ENCODE measurements around the gene WDR7. TPM values are rescaled to one million over a fixed set of nuclear protein-coding genes. Genes with fewer than 3 reads are reported as not detected.
A peak's percentile ranks its signal among the peaks of the same experiment; 100 is the strongest.

Gene WDR7
- total RNA-seq (70.8 TPM), polyA plus RNA-seq (9.1 TPM)

DNA sequence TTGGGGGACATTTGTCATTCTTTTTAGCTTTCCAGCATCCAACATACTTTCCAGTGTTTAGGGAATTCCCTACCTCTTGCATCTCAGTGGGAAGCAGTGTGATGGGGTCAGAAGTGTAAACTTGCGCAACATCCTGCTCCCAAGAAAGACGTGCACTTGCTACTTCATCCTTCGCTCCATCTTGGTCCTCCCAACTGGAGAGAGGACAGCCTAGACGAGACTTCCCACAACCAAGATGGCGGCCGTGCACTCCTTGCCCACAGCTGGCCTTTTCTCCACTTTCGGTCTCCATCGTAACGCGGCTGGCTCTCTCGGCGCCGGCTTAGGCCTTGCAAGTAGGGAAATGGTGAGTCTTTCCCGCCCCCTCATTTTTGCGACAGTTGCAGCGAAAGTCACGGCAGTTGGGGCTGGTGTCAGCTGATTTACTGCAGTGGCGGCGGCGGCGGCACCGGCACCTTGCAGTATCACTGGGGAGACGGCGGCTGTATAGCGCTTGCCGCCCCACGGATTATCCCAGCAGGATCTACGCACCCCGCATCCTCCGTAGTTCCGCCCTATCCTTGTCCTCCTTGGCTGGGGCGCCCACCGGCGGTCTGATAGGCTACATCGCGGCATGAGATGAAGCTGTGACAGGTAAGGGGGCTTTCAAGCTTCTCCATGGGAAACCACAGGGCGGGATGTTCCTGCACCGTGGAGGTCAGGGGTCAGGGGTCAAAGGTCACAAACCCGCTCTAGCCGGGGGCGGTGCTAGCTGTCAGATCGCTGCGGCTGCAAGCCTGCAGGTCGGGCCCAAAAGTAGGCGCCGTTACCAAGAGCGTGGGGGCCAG is at the start of gene WDR7:
Gene WDR7, plus strand, starts transcription at position 416 of the 827 bp plus-strand sequence. CDS start 21,157 bp downstream, outside the sequence.
- no peaks in the 10 kb centered on the region for H3K36me3 ChIP-seq (ENCODE audit: insufficient read depth)
- WGBS: under 1% methylated on average over 47 of the region's 47 CpGs
- H3K27ac ChIP-seq (ENCODE audit: low read depth): peak within 1 kb of the TSS; percentile 11
- DNase-seq (ENCODE audit: extremely low spot score): peak; percentile 97
- peak within 1 kb of the TSS; percentile 84 for H3K4me3 ChIP-seq (ENCODE audit: low read depth, low read length)
- no peaks in the 10 kb centered on the region for H3K4me1 ChIP-seq (ENCODE audit: insufficient read depth)

DNA sequence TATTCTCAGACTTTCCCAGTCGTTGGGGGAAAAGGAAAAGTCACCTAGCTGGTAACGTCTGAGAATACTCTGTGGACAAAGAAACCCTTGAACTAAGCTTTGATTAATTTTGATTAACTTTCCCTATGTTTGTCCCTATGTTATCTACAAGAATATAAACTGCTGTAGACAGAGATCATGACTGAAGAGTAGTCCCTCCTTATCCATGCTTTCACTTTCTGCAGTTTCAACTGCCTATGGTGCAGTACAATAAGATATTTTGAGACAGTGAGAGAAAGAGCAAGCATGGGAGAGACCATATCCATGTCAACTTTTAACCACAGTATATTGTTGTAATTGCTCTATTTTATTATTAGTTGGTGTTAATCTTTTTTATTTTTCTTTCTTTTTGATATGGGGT is 44.5 kb upstream of the WDR7 start:
- H3K36me3 ChIP-seq (ENCODE audit: insufficient read depth): peaks cover 2% of the 10 kb centered on the region
- DNase-seq (ENCODE audit: extremely low spot score): no peak
- whole genome bisulfite sequencing: 96% methylated on average over 2 of the region's 2 CpGs

DNA sequence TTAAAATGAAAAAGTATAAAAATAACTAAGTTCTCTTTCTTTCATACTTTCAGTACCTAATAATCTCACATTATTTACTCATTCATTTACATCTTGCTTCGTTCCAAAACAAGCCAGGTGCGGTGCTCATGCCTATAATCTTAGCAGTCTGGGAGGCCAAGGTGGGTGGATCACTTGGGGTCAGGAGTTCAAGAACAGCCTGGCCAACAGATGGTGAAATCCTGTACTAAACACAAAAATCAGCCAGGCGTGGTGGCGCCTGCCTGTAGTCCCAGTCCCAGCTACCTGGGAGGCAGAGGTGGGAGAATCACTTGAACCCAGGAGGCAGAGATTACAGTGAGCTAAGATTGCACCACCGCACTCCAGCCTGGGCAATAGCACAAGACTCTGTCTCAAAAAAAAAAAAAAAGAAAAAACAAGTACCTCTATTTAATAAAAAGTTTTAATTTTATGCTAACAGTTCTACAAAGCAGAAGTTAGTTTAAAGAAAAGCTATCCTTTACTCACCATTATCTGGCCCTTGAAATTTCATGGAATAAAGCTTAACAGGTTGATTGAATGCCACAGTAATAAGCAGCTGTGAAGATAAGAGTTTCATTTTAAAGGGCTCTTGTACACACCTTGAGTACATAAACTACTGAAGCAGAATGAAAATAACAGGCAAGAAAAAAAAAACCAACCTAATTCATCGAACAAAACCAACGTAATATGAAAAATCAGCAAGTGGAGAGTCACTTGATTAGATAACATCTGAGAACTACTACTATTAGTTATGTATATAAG is 35.2 kb upstream of the WDR7 start:
- Histone ChIP-seq H3K4me1 (ENCODE audit: insufficient read depth) (no peaks in the 10 kb centered on the region), H3K36me3 (ENCODE audit: insufficient read depth) (peaks cover 4% of the 10 kb centered on the region), H3K27ac (ENCODE audit: low read depth) (no peak overlapping the region), H3K4me3 (ENCODE audit: low read depth, low read length) (no peak overlapping the region)
- no peak for DNase-seq (ENCODE audit: extremely low spot score)
- 85% methylated on average over 7 of the region's 7 CpGs for WGBS

More for the DNA sequence above, 44.5 kb upstream of the WDR7 start:
- H3K4me3 ChIP-seq (ENCODE audit: low read depth, low read length): no peak overlapping the region
- H3K27ac ChIP-seq (ENCODE audit: low read depth): no peak overlapping the region
- H3K4me1 ChIP-seq (ENCODE audit: insufficient read depth): no peaks in the 10 kb centered on the region

DNA sequence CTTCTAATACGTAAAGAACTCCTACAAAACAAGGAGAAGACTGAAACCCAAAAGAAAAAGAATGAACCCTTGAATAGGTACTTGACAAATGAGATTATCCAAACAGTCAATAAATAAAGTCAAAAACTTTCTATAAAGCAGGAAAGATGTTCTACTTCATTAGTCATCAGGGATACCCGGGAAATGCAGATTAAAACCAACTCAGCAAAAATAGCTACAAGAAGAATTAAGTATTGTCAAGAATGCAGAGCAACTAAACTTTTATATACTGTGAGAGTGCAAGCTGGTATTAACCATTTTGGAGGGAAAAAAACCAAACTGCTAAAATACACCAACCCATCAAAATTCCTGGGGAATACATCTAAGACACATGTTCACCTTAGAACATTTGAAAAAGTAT is 23.2 kb upstream of the WDR7 start:
- WGBS: 71% methylated on average over 2 of the region's 2 CpGs
- Histone ChIP-seq H3K36me3 (ENCODE audit: insufficient read depth) (no peaks in the 10 kb centered on the region), H3K27ac (ENCODE audit: low read depth) (no peak overlapping the region), H3K4me3 (ENCODE audit: low read depth, low read length) (no peak overlapping the region), H3K4me1 (ENCODE audit: insufficient read depth) (no peaks in the 10 kb centered on the region)
- DNase-seq (ENCODE audit: extremely low spot score): no peak

DNA sequence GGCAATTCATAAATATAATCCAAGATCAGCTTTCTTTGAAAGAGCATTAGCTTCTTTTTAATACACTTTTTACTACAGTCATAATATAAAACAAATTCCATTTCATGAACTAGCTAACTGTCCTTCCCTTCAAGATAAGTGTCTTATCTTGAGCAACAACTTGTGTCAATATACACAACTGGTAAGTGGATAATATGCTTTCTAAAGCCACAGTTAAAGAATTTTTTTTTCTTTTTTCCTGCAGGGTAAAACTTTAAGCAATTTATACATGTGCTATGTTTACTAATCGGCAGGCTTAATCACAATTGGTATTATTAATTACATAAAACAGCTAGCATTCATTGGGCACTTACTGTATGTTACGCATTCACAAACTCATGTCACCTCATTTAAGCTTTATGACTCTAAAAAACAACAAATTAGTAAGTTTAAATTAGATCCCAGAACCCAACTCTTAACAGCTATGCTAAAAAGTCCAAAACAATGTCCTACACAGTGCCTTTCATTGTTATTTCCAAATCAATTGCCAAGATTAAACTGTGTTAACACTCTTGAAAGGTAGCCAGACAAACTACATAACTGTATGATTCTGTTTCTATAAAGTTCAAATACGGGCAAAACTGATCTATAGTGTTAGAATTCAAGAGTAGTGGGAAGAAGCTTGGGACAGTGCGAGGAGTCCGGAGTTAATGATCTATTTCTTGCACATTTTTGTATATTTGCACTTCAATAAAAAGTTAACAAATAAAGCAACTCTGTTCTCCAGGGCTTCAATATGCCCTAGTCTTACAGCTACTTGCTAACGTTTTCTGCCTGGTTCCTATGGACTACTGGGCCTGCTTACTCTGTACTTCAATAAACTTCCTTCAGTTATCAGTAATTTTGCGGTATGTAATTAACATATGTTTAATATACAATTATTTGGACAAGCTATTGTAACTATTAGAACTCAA is 18.8 kb upstream of the WDR7 start:
- WGBS: 84% methylated on average over 7 of the region's 7 CpGs
- Histone ChIP-seq H3K36me3 (ENCODE audit: insufficient read depth) (no peaks in the 10 kb centered on the region), H3K4me1 (ENCODE audit: insufficient read depth) (no peaks in the 10 kb centered on the region), H3K4me3 (ENCODE audit: low read depth, low read length) (no peak overlapping the region), H3K27ac (ENCODE audit: low read depth) (no peak overlapping the region)
- no peak for DNase-seq (ENCODE audit: extremely low spot score)

DNA sequence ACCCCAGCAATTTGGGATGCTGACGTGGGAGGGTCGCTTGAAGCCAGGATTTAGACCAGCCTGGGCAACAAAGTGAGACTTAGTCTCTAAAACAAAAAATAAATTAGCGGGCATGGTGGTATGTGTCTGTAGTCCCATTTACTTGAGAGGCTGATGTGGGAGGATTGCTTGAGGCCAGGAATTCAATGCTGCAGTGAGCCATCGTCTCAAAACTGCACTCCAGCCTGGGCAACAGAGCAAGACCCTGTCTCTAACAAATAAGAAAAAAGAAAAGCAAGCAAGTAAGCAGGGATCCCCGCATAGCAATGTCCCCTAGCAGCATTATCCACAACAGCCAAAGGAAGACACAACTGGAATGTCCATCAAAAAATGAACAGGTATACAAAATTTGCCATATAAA is 16.2 kb upstream of the WDR7 start:
- Histone ChIP-seq H3K27ac (ENCODE audit: low read depth) (no peak overlapping the region), H3K4me3 (ENCODE audit: low read depth, low read length) (no peak overlapping the region), H3K4me1 (ENCODE audit: insufficient read depth) (no peaks in the 10 kb centered on the region), H3K36me3 (ENCODE audit: insufficient read depth) (no peaks in the 10 kb centered on the region)
- no peak for DNase-seq (ENCODE audit: extremely low spot score)
- 93% methylated on average over 5 of the region's 5 CpGs for WGBS

DNA sequence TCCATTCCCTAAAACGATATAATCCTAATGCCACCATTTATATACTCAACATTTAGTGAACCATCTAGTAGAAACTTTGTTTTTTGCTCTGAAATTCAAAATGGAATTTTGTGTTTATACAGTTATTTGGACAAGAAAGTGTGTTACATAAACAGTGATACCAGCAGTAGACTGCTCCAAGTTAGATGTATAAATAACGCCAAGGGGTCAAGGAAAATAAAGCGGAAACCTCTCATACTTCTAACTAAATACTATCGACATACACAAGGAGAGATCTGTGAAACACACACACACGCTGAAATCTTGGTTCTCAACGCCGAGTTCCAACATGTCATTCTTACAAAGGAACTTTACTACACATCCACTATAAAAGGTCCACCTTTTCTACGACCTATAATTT is 14.0 kb upstream of the WDR7 start:
- peak overlapping the region; percentile 87 for H3K4me3 ChIP-seq (ENCODE audit: low read depth, low read length)
- no peaks in the 10 kb centered on the region for H3K4me1 ChIP-seq (ENCODE audit: insufficient read depth)
- 3% methylated on average over 8 of the region's 8 CpGs for WGBS
- peak overlapping the region; percentile 5 for H3K27ac ChIP-seq (ENCODE audit: low read depth)
- H3K36me3 ChIP-seq (ENCODE audit: insufficient read depth): no peaks in the 10 kb centered on the region
- no peak for DNase-seq (ENCODE audit: extremely low spot score)

DNA sequence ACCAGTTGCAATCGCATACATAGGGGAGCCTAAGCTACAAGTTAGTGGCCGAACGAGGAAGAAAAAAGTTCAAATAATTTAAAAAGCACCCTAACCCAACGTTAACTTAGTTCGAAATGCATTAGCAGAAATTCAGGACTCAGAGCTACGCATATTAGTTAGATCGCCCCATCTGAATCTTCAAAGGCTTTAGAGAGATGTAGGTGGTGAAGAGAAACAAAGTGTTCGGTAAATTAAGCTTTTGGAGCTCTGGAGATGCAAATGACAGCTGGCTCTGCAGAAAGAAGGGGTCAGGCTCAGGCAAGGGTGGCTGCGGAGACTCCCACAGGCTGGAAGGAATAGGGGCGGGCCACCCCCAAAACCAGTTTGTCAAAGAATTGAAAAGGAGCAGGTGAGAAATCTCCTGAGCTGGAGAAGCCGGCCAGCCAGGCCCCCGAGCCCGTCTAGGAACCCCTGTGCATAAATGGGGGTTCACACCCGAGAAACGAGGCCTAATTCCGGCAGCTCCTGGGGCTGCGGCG is 13.4 kb upstream of the WDR7 start:
- WGBS: under 1% methylated on average over 18 of the region's 18 CpGs
- H3K4me3 ChIP-seq (ENCODE audit: low read depth, low read length): peak overlapping the region; percentile 87
- H3K27ac ChIP-seq (ENCODE audit: low read depth): peak overlapping the region; percentile 95
- no peak for DNase-seq (ENCODE audit: extremely low spot score)
- no peaks in the 10 kb centered on the region for H3K36me3 ChIP-seq (ENCODE audit: insufficient read depth)
- H3K4me1 ChIP-seq (ENCODE audit: insufficient read depth): no peaks in the 10 kb centered on the region

DNA sequence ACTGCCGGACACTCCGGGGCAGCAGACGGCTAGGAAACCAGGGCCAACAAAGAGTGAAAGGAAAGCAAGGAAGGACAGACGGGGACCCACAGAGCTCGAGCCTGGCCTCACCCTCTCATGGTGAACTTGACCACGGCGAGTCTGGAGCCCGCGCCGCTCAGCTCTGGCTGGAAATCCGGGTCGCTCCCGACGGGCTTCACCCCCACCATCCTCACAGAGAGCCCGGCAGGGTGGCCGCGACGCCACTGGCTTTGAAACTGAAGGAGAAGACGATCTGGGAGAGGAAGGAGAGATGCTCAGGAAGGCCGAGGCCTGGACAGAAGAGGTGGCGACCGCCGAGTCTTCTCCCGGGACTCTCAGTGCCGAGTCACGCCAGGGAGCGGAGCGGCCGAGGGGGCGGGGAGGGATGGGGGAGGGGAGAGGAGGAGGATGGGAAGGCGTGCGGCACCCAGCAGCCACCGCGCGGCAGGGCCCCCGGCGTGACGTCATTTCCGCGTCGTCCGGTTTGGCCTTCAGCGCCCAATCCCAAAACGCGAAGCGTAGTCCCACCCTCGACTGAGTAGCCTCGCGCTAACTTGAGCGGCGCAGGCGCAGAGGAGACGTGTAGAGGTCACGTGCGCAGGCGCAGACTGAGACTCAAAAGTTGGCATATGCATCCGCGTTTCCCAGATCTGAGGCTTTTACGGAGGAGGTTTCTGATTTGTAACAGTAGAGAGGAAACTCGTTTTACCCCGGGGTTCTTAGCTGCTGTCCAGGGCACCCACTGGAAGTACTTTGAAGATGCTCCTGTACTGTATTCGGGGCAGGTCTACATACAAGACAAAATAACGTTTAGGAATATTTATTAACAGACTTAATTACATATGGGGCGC is 12.7 kb upstream of the WDR7 start, which contains the start of gene TXNL1:
Gene TXNL1, minus strand, starts transcription at position 361 of the 872 bp plus-strand sequence. Its CDS starts 152 bp downstream, at position 209.
- peak; percentile 97 for DNase-seq (ENCODE audit: extremely low spot score)
- Histone ChIP-seq H3K4me3 (ENCODE audit: low read depth, low read length) (peak within 1 kb of the TSS; percentile 87), H3K36me3 (ENCODE audit: insufficient read depth) (no peaks in the 10 kb centered on the region), H3K4me1 (ENCODE audit: insufficient read depth) (no peaks in the 10 kb centered on the region), H3K27ac (ENCODE audit: low read depth) (peak within 1 kb of the TSS; percentile 95)
- under 1% methylated on average over 64 of the region's 64 CpGs for WGBS

DNA sequence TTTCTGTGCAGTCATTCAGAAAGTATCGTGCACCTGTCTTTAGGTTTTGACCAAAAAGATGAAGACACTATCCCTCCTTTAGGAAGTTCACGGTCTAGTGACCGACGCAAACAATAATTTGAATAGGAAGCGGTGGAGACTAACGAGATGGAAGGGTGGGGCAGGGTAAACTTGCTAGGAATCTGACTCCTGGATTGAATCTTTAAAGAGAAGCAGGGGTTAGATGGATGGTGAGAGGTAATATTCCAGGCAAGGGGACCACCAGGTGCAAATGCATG is 12.1 kb upstream of the WDR7 start:
- Histone ChIP-seq H3K27ac (ENCODE audit: low read depth) (peak overlapping the region; percentile 78), H3K36me3 (ENCODE audit: insufficient read depth) (no peaks in the 10 kb centered on the region), H3K4me1 (ENCODE audit: insufficient read depth) (no peaks in the 10 kb centered on the region), H3K4me3 (ENCODE audit: low read depth, low read length) (peak overlapping the region; percentile 42)
- WGBS: 42% methylated on average over 6 of the region's 6 CpGs
- DNase-seq (ENCODE audit: extremely low spot score): no peak

DNA sequence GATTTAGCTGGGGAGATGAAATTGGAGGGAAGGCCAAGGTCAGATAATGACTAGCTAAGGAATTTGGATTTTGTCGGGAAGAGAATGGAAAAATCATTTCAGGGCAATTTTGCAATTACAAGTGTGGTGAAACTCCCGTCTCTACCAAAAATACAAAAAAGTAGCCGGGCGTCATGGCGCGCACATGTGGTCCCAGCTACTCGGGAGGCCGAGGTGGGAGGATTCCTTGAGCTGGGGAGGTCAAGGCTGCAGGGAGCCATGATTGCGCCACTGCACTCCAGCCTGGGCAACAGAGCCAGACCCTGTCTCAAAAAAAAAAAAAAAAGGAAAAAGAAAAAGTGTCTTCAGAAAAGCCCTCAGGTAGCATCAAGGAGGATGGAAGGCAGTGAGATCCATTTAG is 11.6 kb upstream of the WDR7 start:
- no peak for DNase-seq (ENCODE audit: extremely low spot score)
- Histone ChIP-seq H3K36me3 (ENCODE audit: insufficient read depth) (no peaks in the 10 kb centered on the region), H3K4me1 (ENCODE audit: insufficient read depth) (no peaks in the 10 kb centered on the region), H3K4me3 (ENCODE audit: low read depth, low read length) (no peak overlapping the region), H3K27ac (ENCODE audit: low read depth) (no peak overlapping the region)
- WGBS: 97% methylated on average over 9 of the region's 9 CpGs

DNA sequence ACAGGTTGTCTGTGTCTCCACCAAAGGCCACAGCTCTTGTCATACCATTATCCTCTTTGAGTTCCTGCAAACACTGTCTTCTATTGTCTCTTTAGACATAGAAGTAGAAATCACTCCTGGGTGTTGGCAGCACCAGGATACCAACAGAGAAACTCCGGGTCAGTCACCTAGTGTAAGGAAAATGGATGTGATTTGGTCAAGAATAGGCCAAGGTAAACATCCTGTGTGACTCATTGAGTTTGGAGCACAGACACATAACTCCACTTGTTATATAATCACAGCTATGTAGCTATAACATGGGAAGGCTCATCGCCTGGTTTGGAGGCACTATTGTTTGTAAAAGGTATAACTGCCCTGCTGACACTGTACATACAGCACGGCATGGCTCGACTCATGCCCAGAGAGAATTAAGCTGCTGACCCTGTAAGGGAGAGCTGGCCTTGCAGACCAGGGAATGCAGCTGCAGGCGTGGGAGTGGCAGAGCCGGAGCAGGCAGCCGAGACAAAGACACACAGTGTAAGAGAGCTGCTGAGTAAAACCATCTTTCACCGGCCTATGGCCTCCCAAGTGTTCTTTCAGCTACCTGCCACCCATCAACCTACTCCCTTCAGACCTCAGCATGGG is 9.3 kb upstream of the WDR7 start:
- no peaks in the 10 kb centered on the region for H3K36me3 ChIP-seq (ENCODE audit: insufficient read depth)
- DNase-seq (ENCODE audit: extremely low spot score): no peak
- H3K4me1 ChIP-seq (ENCODE audit: insufficient read depth): no peaks in the 10 kb centered on the region
- WGBS: 80% methylated on average over 8 of the region's 8 CpGs
- no peak overlapping the region for H3K4me3 ChIP-seq (ENCODE audit: low read depth, low read length)
- no peak overlapping the region for H3K27ac ChIP-seq (ENCODE audit: low read depth)
